Ishikawa (cell line): ENCODE measurements around the gene RPSA.

Experiments
- EGR1 ChIP-seq: IDR thresholded peaks from 2 replicates; pipeline ENCODE4 v1.6.1; 2012
- EP300 ChIP-seq: IDR thresholded peaks from 2 replicates; pipeline ENCODE4 v1.6.1; 2012; ENCODE audit warnings: borderline replicate concordance
- NFIC ChIP-seq: IDR thresholded peaks from 2 replicates; pipeline ENCODE4 v1.6.1; 2012
- RAD21 ChIP-seq: IDR thresholded peaks from 2 replicates; pipeline ENCODE4 v1.6.1; 2012; ENCODE audit warnings: low read depth
- TAF1 ChIP-seq: IDR thresholded peaks from 2 replicates; pipeline ENCODE4 v1.6.1; 2012; ENCODE audit warnings: low read depth, mild to moderate bottlenecking
- TCF12 ChIP-seq: IDR thresholded peaks from 2 replicates; pipeline ENCODE4 v1.6.1; 2012; ENCODE audit warnings: low read depth
- YY1 ChIP-seq: IDR thresholded peaks from 2 replicates; pipeline ENCODE4 v1.6.1; 2012; ENCODE audit warnings: low read depth
- TF ChIP-seq, protein P1 (sequence below): IDR thresholded peaks from 2 replicates; pipeline ENCODE4 v1.6.1; 2012

DNA sequence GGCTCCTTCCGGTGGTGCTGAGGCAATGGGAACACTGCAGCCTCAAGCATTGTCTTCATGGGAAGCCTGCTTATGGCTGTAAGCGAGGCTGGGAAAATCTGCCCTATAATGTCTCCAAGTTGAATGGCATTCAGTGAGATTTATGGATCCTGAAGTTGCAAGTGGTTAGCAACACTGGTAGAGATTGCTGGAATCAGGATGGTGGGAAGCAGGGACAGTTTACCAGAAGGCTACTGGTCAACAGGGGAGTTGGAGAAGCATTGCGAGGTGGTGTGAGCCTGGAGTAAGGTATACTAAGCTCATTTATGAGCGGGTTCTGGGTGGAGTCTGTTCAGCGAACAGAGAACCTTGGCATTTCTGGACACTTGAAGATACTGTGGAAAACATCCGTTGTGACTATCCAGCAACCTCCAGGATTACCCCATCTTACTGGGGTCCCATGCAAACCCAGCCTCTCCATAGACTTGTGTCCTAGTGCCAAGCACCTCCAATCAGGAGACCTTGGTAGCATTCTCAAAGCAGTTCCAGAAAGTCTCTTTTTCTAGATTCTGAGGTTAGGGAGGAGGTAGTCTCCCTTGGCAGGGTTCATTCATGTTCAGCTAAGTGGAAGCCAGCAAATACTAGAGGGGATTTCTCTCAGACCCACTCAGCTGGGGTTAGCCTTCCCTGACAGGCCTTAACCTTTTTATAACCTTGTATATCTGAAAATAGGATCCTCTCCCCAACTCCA, 7.3 kb downstream of the RPSA start:
- no peak for TF ChIP-seq RAD21
- TF ChIP-seq EP300, result no peak
- TF ChIP-seq EGR1, result no peak
- TF ChIP-seq, protein P1, sequence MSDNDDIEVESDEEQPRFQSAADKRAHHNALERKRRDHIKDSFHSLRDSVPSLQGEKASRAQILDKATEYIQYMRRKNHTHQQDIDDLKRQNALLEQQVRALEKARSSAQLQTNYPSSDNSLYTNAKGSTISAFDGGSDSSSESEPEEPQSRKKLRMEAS, result no peak
- TF ChIP-seq TCF12, result no peak
- no peak for TF ChIP-seq TAF1
- no peak for TF ChIP-seq NFIC
- no peak for TF ChIP-seq YY1
